T follicular helper cell (primary cell): ENCODE results near the gene MLLT3.

Source experiments
- DNase-seq: peaks from one replicate; pipeline ENCODE4 v3.0.0-alpha.2; 2020; ENCODE audit warnings: low read depth

Gene MLLT3

DNA sequence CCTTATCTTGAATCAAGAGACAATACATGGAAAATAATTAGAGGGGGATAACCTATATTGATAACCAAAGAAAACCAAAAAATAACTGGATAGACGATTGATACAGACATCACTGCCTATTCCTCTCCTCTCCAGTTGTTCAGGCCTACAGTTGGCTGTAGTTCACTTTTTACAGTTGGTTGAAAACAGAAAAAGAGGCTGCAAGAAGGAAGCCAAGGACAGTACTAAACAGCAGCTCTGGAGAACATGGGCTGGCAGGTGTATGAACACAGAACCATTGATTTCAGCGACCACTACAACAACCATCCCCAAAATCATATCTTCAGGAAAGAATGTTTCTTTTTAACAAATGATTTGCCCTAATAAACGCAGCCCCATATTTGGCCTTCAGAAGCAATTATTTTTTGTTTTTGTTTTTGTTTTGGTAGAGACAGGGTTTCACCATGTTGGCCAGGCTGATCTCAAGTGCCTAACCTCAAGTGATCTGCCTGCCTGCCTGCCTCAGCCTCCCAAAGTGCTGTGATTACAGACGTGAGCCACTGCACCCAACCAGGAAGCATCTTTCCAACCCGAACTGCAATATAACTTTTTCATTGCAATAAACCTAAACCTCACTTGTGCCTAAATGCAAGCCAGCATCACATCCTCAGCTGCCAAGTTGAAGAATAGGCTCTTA is 64.3 kb downstream of the MLLT3 start:
- no peak for DNase-seq

DNA sequence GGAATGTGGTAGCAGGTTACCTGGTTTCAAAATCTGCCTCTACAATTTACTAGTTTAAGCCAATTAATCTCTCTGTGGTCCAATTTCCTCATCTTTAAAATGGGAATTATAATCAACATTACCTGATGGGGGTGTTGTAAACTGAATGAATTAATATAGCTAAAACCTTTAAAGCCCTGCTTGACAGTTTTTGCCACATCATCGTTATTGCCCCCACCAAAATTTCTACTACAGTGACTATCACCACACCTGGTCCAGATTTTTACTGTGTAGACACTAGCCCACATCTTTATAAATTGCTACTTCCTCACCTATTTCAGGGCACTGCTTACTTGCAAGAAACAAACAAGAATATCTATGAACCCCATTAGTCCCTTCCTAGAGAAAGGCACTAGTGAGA is 65.0 kb downstream of the MLLT3 start:
- DNase-seq: no peak

DNA sequence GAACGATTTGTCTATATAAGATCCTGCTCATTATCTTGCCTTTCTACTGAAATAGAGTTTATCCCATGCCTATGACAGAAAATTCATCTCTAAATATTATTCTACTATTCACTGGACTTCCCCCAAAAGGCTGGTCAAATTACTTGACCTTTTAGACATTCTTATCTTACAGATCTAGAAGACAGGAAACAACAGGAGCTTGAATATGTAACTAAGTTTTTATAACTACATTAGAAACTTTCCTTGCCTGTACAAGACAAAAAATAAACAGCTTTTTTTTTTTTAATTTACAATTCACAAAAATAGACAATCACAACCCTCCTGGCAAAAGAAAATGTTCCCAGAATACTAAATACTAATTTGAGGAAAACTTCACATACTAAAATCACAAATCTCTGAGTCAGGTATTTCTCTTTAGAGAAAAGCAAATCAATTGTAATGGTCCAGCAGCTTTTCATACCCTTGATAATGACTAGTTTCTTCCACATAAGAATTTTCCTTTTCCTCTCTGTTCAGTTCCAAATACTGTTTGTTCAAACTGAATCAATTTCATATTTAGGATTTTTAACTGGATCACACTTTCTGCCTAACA is 68.6 kb downstream of the MLLT3 start:
- no peak for DNase-seq

DNA sequence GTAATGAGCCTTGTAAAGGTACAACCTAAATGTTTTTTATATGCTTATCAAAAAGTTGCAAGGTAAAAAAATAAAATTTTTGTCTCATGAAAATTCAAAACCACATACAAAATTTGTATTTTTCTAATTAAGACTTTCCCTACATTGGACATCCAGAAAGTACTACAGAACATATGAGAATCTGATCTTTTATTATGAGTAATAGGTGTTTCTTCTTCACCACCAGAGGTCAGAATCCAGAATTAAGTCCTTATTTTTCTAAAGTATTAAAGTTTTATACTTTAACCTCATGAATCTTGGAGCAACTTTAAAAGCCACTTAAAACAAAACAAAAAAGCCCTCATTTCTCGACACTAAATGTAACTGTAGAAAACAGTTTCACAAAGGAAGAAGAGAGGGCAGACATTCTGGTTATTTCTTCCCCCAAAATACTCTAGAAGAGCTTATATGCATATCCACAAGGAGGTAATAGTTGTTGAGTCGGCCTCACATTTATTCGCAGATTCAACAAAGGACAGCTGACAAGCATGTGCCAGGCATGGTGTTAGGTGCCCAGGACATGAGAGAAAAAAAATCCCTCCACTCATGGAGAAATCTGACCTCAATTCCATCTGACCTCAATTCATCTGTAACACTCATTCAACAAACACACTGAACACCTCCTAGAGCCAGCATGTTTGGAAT is 69.3 kb downstream of the MLLT3 start:
- DNase-seq: no peak

- no peak for DNase-seq
Measured at GRCh38 chr9:20551835-20552234, 70.5 kb downstream of the MLLT3 start.

- DNase-seq: no peak
Measured at GRCh38 chr9:20551236-20551635, 71.1 kb downstream of the MLLT3 start.

DNA sequence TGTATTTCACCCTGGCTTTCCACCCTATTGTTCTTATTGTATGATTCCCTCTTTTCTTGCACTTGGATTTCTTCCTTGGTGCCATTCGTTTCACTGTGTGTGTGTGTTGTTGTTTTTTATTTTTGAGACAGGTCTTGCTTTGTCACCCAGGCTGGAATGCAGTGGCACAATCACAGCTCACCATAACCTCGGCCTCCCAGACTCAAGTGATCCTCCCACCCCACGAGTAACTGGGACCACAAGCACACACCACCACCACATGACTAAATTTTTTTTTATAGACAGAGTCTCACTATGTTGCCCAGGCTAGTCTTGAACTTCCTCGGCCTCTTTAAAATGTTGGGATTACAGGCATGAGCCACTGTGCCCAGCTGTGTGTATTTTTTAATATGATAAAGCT is 72.0 kb downstream of the MLLT3 start:
- DNase-seq: no peak

GRCh38 chr9:20549053-20549452 is 73.2 kb downstream of the MLLT3 start:
- no peak for DNase-seq

DNA sequence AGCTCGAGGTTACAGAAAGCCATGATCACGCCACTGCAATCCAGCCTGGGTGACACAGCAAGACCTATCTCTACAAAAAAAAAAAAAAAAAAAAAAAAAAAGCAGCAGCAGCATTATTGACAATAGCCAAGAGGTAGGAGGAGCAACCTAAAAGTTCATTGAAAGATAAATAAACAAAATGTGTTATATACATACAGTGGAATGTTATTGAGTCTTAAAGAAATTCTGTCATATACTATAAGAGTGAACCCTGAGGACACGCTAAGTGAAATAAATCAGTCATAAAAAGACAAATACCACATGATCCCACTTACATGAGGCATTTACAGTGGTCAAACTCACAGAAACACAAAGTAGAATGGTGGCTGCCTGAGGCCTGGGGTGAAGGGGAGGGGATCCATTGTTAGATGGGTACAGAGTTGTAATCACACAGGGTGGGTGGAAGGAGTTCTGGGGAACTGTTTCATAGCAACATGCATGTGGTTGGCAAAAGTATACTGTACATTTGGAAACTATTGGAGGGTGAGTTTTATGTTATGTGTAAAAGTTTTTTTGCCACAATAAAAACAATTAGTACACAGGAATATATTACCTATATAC is 77.2 kb downstream of the MLLT3 start:
- no peak for DNase-seq

- no peak for DNase-seq
Measured at GRCh38 chr9:20540169-20540863, 82.0 kb downstream of the MLLT3 start.

GRCh38 chr9:20538956-20539355 is 83.3 kb downstream of the MLLT3 start:
- no peak for DNase-seq

GRCh38 chr9:20538092-20538491 is 84.2 kb downstream of the MLLT3 start:
- DNase-seq: no peak

DNA sequence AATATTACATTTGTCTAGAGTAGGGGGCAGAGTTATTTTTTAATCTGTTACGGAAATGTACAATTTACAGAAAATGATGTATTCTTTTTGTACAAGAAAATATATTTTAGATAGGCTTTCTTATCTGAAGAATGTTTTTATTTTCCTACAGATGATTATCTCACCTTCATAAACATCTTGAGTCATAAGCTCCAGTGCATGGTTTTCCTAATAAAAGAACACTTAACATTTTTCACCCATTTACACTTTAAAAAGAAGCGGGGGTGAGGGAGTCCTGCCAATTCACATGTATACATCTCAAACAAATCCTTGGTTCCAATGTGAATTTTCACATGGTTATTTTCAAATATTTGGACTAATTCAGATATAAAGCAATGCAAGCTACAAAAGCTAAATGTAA is 85.0 kb downstream of the MLLT3 start:
- no peak for DNase-seq

- DNase-seq: no peak
Measured at GRCh38 chr9:20532584-20532983, 89.7 kb downstream of the MLLT3 start.

DNA sequence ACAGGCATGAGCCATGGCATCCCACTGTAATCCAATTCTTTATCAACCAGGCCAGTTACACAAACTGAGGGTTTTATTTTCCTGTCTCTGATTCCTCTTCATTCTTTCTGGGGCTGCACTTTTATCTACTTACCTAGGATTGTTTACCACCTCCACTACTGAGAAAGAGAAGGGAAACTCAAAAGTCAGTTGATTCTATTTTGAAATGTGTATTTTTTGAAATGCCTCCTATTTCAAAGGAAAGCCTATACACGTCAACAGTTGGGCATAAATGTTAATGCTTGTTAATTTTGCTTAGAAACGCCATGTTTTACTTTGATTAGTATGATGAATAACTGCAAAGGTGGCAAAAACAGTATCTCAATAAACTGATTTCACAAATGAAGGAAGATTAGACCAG is 92.5 kb downstream of the MLLT3 start:
- DNase-seq: no peak

- no peak for DNase-seq
Measured at GRCh38 chr9:20528253-20528652, 94.0 kb downstream of the MLLT3 start.

DNA sequence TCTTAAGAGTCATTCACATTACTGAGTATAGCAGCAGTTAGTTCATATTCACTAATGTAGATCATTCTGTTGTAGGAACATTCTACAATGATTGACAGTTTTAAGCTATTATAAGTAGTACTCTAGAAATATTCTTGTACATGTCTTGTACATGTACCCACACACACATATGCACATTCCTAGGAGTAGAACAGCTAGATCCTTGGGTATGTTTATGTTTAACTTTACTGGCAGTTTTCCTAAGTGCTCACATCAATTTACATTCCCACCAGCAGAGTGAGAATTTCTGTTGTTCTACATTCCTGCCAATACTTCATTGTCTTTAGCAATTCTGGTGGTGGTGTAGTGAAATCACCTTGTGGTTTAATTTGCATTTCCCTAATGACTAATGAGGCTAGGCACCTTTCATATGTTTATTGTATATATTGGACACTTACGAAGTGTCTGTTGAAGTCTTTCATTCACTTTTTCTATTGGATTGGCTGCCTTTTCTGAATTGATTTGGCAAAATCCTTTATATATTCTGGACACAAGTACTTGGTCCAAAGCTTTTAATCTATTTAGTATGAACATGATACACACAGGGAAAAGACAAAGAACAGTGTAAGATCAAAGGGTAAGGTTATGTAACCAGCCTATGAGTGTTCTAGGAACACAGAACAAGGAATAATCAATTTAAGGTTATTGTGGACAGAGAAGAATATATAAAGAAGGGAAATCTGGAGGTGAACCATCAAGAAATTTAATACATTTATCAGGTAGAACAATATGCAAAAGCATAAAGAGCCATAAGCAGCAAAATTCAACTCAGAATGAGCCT is 95.6 kb downstream of the MLLT3 start:
- DNase-seq: no peak

GRCh38 chr9:20524776-20525175 is 97.5 kb downstream of the MLLT3 start:
- DNase-seq: no peak

- no peak for DNase-seq
Measured at GRCh38 chr9:20518737-20519136, 103.6 kb downstream of the MLLT3 start.

DNA sequence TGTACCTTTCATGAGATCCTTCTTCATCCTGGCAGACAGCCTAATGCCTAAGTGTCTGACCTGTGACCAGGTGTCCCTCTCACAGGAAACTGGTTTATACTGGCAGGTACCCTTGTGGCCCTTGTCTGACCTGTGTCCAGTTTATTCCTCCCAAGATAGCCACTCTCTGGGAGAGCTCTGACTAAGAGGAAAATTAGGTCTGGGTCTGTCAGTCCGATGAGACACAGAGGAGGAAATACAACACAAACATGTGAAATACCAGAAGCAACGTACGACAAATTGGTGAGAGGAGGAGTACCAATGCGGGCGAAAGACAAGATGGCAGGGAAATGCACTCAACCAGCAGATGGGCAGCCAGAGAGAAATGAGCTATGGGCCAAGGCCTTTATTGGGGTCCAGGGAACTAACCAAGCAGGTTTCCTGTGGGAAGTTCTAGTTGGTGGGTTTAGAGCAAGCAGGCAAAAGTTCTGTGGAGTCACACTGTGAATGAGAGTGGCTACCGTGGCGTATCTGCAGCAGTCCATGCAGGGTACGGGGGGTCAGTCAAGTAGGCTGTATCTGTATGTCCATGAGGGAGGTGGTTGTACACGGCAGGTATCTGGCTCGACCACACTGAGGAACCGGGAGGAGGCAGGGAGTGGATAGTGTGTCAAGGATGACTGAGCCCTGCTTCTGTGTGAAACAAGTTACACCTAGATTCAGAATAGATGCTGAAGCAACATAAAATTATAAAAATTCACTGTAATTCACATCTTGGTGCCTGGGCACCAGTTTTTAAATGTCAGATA is 109.0 kb downstream of the MLLT3 start:
- DNase-seq: no peak

DNA sequence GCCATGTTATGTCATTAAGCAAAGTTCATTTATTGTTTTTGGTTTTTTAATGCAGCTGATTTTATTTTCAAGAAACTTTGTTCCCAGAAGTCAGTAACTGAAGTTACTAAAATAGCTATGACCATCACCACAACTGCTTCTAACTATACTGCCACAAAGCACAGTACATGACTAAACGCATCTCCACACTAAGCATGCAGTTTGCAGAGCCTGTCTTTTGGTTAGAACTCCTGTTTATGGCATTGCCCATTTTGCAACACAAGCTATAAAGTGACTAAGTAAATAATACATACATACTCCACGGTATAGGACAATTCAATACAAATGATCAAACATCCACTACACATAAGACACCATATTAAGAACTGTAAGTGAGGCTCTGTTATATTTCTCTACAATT is 109.7 kb downstream of the MLLT3 start:
- no peak for DNase-seq
